H1 (cell line): Measurements from ENCODE around the gene CEP95. TPM values are rescaled to one million over a fixed set of nuclear protein-coding genes. Genes with fewer than 3 reads are reported as not detected.

Experiments used
- CTCF ChIA-PET: fragments of 300-600 bp; sonication (Branson Sonifier 250); formaldehyde crosslinking; loops from one replicate; lab custom pipeline; 2021; ENCODE audit not compliant: partially characterized antibody; lab: Charles Lee
- POLR2A ChIA-PET: fragments of 300-600 bp; sonication (Branson Sonifier 250); formaldehyde crosslinking; loops from one replicate; lab custom pipeline; 2021; ENCODE audit warnings: inconsistent platforms; ENCODE audit not compliant: partially characterized antibody; lab: Charles Lee
- DNase-seq, 2 experiments: peaks; one replicate each; pipeline versions ENCODE4 v3.0.0 to v3.0.0-alpha.2; 2010 to 2022; ENCODE audit warnings: low spot score in 2 of 2, low read depth in 1 of 2, mixed read lengths in 1 of 2
- FAIRE-seq: peaks from 2 replicates; lab custom pipeline; 2011; peaks lifted over from hg19 to GRCh38; lab: Jason Lieb, UNC
- H2AFZ ChIP-seq: 2 replicates; pipeline ENCODE4 v1.8.1; 2012; ENCODE audit warnings: low read length, inconsistent platforms
- H2AK5ac ChIP-seq: 2 replicates; pipeline ENCODE4 v1.6.1; 2013; ENCODE audit warnings: low read depth, low read length
- H2BK120ac ChIP-seq: replicated peaks from 2 replicates; pipeline ENCODE3; 2013; ENCODE audit warnings: low read depth, low read length, inconsistent platforms
- H2BK12ac ChIP-seq: 2 replicates; pipeline ENCODE4 v1.6.1; 2013; ENCODE audit warnings: low read depth, low read length
- H2BK15ac ChIP-seq: 2 replicates; pipeline ENCODE4 v1.6.1; 2013; ENCODE audit warnings: low read length
- H2BK20ac ChIP-seq: 2 replicates; pipeline ENCODE4 v1.6.1; 2013; ENCODE audit warnings: low read length
- H2BK5ac ChIP-seq: 2 replicates; pipeline ENCODE4 v1.6.1; 2013; ENCODE audit warnings: low read depth, low read length
- H3K14ac ChIP-seq: 2 replicates; pipeline ENCODE4 v1.6.1; 2013; ENCODE audit warnings: inconsistent platforms; ENCODE audit not compliant: insufficient read length
- H3K18ac ChIP-seq: 2 replicates; pipeline ENCODE4 v1.6.1; 2013; ENCODE audit warnings: low read length; ENCODE audit errors: extremely low read depth
- H3K23ac ChIP-seq: 2 replicates; pipeline ENCODE4 v1.6.1; 2013; ENCODE audit warnings: inconsistent platforms; ENCODE audit not compliant: insufficient read length
- H3K23me2 ChIP-seq: 2 replicates; pipeline ENCODE4 v1.6.1; 2013; ENCODE audit warnings: low read depth, low read length
- H3K27ac ChIP-seq: 2 replicates; pipeline ENCODE4 v1.6.1; 2011; ENCODE audit warnings: low read depth, low read length, inconsistent platforms
- H3K27me3 ChIP-seq, 4 experiments: replicated peaks in 1 of 4; 1 replicate in 1 of 4; 2 replicates in 3 of 4; pipeline versions ENCODE4 v1.6.1 to v1.8.1; 2011 to 2013; ENCODE audit warnings: low read length in 3 of 4, mild to moderate bottlenecking in 3 of 4, inconsistent platforms in 2 of 4, mixed read lengths in 2 of 4, moderate library complexity in 1 of 4; ENCODE audit not compliant: control insufficient read depth in 3 of 4, insufficient read depth in 3 of 4; ENCODE audit errors: extremely low read depth in 1 of 4
- H3K36me3 ChIP-seq, 4 experiments: 2 replicates each; pipeline versions ENCODE4 v1.6.1 to v1.8.1; 2011 to 2013; ENCODE audit warnings: mild to moderate bottlenecking in 4 of 4, low read length in 3 of 4, moderate library complexity in 2 of 4, control low read depth in 1 of 4, inconsistent platforms in 1 of 4; ENCODE audit not compliant: insufficient read depth in 4 of 4, control insufficient read depth in 2 of 4
- H3K4ac ChIP-seq: replicated peaks from 2 replicates; pipeline ENCODE3; 2013; ENCODE audit warnings: low read length, low read depth, mixed read lengths, inconsistent platforms; ENCODE audit not compliant: insufficient read length
- H3K4me1 ChIP-seq, 4 experiments: replicated peaks in 1 of 4; 1 replicate in 1 of 4; 2 replicates in 3 of 4; pipeline versions ENCODE4 v1.6.1 to v1.8.1; 2011 to 2013; ENCODE audit warnings: low read length in 3 of 4, inconsistent platforms in 2 of 4, mixed read lengths in 1 of 4; ENCODE audit not compliant: insufficient read depth in 4 of 4, control insufficient read depth in 3 of 4
- H3K4me2 ChIP-seq, 2 experiments: 2 replicates each; pipeline versions ENCODE4 v1.6.1 to v1.8.1; 2011 to 2013; ENCODE audit warnings: low read depth in 2 of 2, low read length in 2 of 2, control low read depth in 1 of 2, inconsistent platforms in 1 of 2, mild to moderate bottlenecking in 1 of 2; ENCODE audit not compliant: insufficient read depth in 1 of 2
- H3K4me3 ChIP-seq, 4 experiments: fragments of 200-600, 300-600 bp in 1 of 4; sonication (generic), shearing (Covaris generic), sonication (Bioruptor Twin) in 1 of 4; 2 replicates each; pipeline versions ENCODE4 v1.5.1 to v1.8.1; 2011 to 2016; ENCODE audit warnings: low read length in 4 of 4, low read depth in 3 of 4, control low read depth in 2 of 4, inconsistent platforms in 2 of 4, mild to moderate bottlenecking in 2 of 4, mixed read lengths in 1 of 4, moderate library complexity in 1 of 4; ENCODE audit not compliant: insufficient read depth in 2 of 4; ENCODE audit errors: extremely low read depth in 1 of 4
- H3K56ac ChIP-seq: replicated peaks from 2 replicates; pipeline ENCODE3; 2013; ENCODE audit warnings: low read depth, mild to moderate bottlenecking, mixed read lengths, low read length, inconsistent platforms; ENCODE audit not compliant: insufficient read length
- H3K79me1 ChIP-seq: 2 replicates; pipeline ENCODE4 v1.6.1; 2013; ENCODE audit warnings: low read depth, low read length, control low read depth
- H3K79me2 ChIP-seq, 2 experiments: 2 replicates each; pipeline versions ENCODE4 v1.6.1 to v1.8.1; 2012 to 2013; ENCODE audit warnings: low read length in 2 of 2, mild to moderate bottlenecking in 2 of 2, inconsistent platforms in 1 of 2; ENCODE audit not compliant: insufficient read depth in 2 of 2, control insufficient read depth in 1 of 2
- H3K9ac ChIP-seq, 4 experiments: replicated peaks in 1 of 4; 1 replicate in 1 of 4; 2 replicates in 3 of 4; pipeline versions ENCODE4 v1.6.1 to v1.8.1; 2011 to 2013; ENCODE audit warnings: low read depth in 3 of 4, low read length in 3 of 4, control low read depth in 2 of 4, mild to moderate bottlenecking in 2 of 4, moderate library complexity in 2 of 4, inconsistent platforms in 1 of 4; ENCODE audit errors: extremely low read depth in 1 of 4
- H3K9me3 ChIP-seq, 2 experiments: 2 replicates each; pipeline versions ENCODE4 v1.6.1 to v1.8.1; 2012 to 2013; ENCODE audit warnings: mild to moderate bottlenecking in 2 of 2, moderate library complexity in 2 of 2, control low read depth in 1 of 2, inconsistent platforms in 1 of 2, low read depth in 1 of 2, low read length in 1 of 2, mixed read lengths in 1 of 2; ENCODE audit not compliant: insufficient read depth in 2 of 2
- H4K20me1 ChIP-seq, 2 experiments: replicated peaks in 1 of 2; 2 replicates each; pipeline versions ENCODE3 to v1.8.1; 2011 to 2013; ENCODE audit warnings: inconsistent platforms in 2 of 2, low read length in 2 of 2, mild to moderate bottlenecking in 1 of 2; ENCODE audit not compliant: insufficient read depth in 2 of 2, control insufficient read depth in 1 of 2
- H4K5ac ChIP-seq: 2 replicates; pipeline ENCODE4 v1.6.1; 2013; ENCODE audit warnings: low read length, low read depth, mixed read lengths, inconsistent platforms; ENCODE audit not compliant: insufficient read length
- H4K8ac ChIP-seq: 2 replicates; pipeline ENCODE4 v1.8.0; 2013; ENCODE audit warnings: mild to moderate bottlenecking, moderate library complexity, low read length, inconsistent platforms; ENCODE audit not compliant: insufficient read depth; ENCODE audit errors: extremely low read depth
- H4K91ac ChIP-seq: replicated peaks from 2 replicates; pipeline ENCODE3; 2013; ENCODE audit warnings: low read length, mixed read lengths, inconsistent platforms; ENCODE audit not compliant: insufficient read length
- CHD1 ChIP-seq: IDR thresholded peaks from 2 replicates; pipeline ENCODE4 v1.6.1; 2012; ENCODE audit warnings: low read depth, low read length, improper control_type of control experiment
- EZH2 ChIP-seq: fragments of 200-600 bp; sonication (generic); IDR thresholded peaks from 2 replicates; pipeline ENCODE4 v1.7.1; 2012; ENCODE audit warnings: low read depth, mild to moderate bottlenecking, moderate library complexity, low read length, inconsistent platforms; ENCODE audit not compliant: severe bottlenecking
- polyA plus RNA-seq, 7 experiments: library from polyadenylated mRNA; depleted of rRNA in 3 of 7; stranded (reverse) in 5 of 7; unstranded in 2 of 7; fragments of >200 nt in 5 of 7; fragments of 200-250 nt in 2 of 7; gene quantifications; 1 replicate in 5 of 7; 2 replicates in 1 of 7; 4 replicates in 1 of 7; pipeline versions ENCODE4 v1.2.1 to v1.2.3, GENCODE V29; 2011 to 2013; ENCODE audit warnings: missing spikeins in 2 of 7, mixed read lengths in 2 of 7
- total RNA-seq: library from RNA; stranded (reverse); fragmentation: NEBNext Ultra II Directional; extraction: Animal tissue kit (Norgen Biotek cat#: 25700); gene quantifications from 2 replicates; pipeline ENCODE4 v1.2.1, GENCODE V29; 2021

Gene CEP95
- total and polyA plus RNA-seq, 2 of the 8 experiments (the other 6 are each of a cell fraction or from before 2014, with no cell fraction given), result 22.3 to 51.5 TPM

- peaks cover 0 to 4% (median 0%) of the 10 kb centered on the region in 4 experiments; a peak in 1 of 7 replicates for H3K4me1 ChIP-seq
- H2BK20ac ChIP-seq, result no peak overlapping the region
- H3K27me3 ChIP-seq, result no peaks in the 10 kb centered on the region
- no peaks in the 10 kb centered on the region for H3K23me2 ChIP-seq
- no peak overlapping the region for H4K8ac ChIP-seq
- no peak overlapping the region for H3K4ac ChIP-seq
- no peak overlapping the region for H2BK12ac ChIP-seq
- H3K23ac ChIP-seq, result no peak overlapping the region
- H3K9me3 ChIP-seq, result no peaks in the 10 kb centered on the region
- no peak overlapping the region for H3K27ac ChIP-seq
- FAIRE-seq, result no peak
- H3K4me2 ChIP-seq, result no peak overlapping the region
- H3K4me3 ChIP-seq, result no peak overlapping the region
- no peak overlapping the region for H2BK120ac ChIP-seq
- H3K9ac ChIP-seq, result no peak overlapping the region
- no peak overlapping the region for H3K56ac ChIP-seq
- no peaks in the 10 kb centered on the region for H3K79me2 ChIP-seq
- POLR2A ChIA-PET, result no interaction called here
- no peak overlapping the region for H2BK15ac ChIP-seq
- no peak for DNase-seq
- no peaks in the 10 kb centered on the region for H4K20me1 ChIP-seq
- TF ChIP-seq EZH2 (no peak), CHD1 (no peak)
- no peak overlapping the region for H4K91ac ChIP-seq
- H4K5ac ChIP-seq, result no peak overlapping the region
- no peak overlapping the region for H2AK5ac ChIP-seq
- no peak overlapping the region for H3K14ac ChIP-seq
- CTCF ChIA-PET, result interaction anchor here (0.6 to 2.3 kb wide), 7 partner anchors 9 to 188 kb away, joined by 3 to 10 read pairs (median 3); no protein-coding TSS in a partner anchor
- H3K36me3 ChIP-seq, result peaks cover 0 to 18% (median 0%) of the 10 kb centered on the region in 4 experiments; a peak in 1 of 8 replicates
- no peak overlapping the region for H2AFZ ChIP-seq
- H3K18ac ChIP-seq, result no peak overlapping the region
- no peak overlapping the region for H2BK5ac ChIP-seq
- no peaks in the 10 kb centered on the region for H3K79me1 ChIP-seq
Measured at GRCh38 chr17:64554028-64554637, 47.4 kb downstream of the CEP95 start.
